HEK293 (cell line): ENCODE results near the gene IGSF21.

Source experiments
- CTCF ChIP-seq: fragments of 450-650 bp; formaldehyde crosslinking; IDR thresholded peaks from 2 replicates; pipeline ENCODE4 v1.5.1; 2016; ENCODE audit warnings: missing biosample characterization, missing genetic modification characterization
- PATZ1 ChIP-seq: fragments of 450-650 bp; formaldehyde crosslinking; IDR thresholded peaks from 2 replicates; pipeline ENCODE4 v1.5.1; 2016; ENCODE audit warnings: missing biosample characterization, missing genetic modification characterization
- RBAK ChIP-seq: fragments of 450-650 bp; formaldehyde crosslinking; IDR thresholded peaks from 2 replicates; pipeline ENCODE4 v1.5.1; 2016; ENCODE audit warnings: missing biosample characterization, missing genetic modification characterization
- REST ChIP-seq: fragments of 450-650 bp; formaldehyde crosslinking; IDR thresholded peaks from 2 replicates; pipeline ENCODE4 v1.5.1; 2016; ENCODE audit warnings: missing biosample characterization, missing genetic modification characterization
- TCF7L2 ChIP-seq: IDR thresholded peaks from 2 replicates; pipeline ENCODE4 v1.6.1; 2011; ENCODE audit warnings: low read depth, mild to moderate bottlenecking, inconsistent platforms, low read length, moderate library complexity, borderline replicate concordance
- ZBTB1 ChIP-seq: fragments of 450-650 bp; formaldehyde crosslinking; IDR thresholded peaks from 2 replicates; pipeline ENCODE4 v1.5.1; 2016; ENCODE audit warnings: missing biosample characterization, missing genetic modification characterization
- ZBTB8A ChIP-seq: fragments of 450-650 bp; formaldehyde crosslinking; IDR thresholded peaks from 2 replicates; pipeline ENCODE4 v1.5.1; 2016; ENCODE audit warnings: missing biosample characterization, missing genetic modification characterization
- ZNF777 ChIP-seq: fragments of 450-650 bp; formaldehyde crosslinking; IDR thresholded peaks from 2 replicates; pipeline ENCODE4 v1.5.1; 2017; ENCODE audit warnings: missing biosample characterization, missing genetic modification characterization, borderline replicate concordance
- ZNF843 ChIP-seq: fragments of 450-650 bp; formaldehyde crosslinking; IDR thresholded peaks from 2 replicates; pipeline ENCODE4 v1.5.1; 2016; ENCODE audit warnings: missing biosample characterization, missing genetic modification characterization
- ZSCAN5A ChIP-seq: fragments of 450-650 bp; formaldehyde crosslinking; IDR thresholded peaks from 2 replicates; pipeline ENCODE4 v1.5.1; 2016; ENCODE audit warnings: missing biosample characterization, missing genetic modification characterization

- TF ChIP-seq ZNF843 (tag by site-specific recombination) (no peak), ZSCAN5A (tag by site-specific recombination) (no peak), ZBTB1 (no peak), TCF7L2 (no peak), REST (tag by site-specific recombination) (no peak), CTCF (tag by site-specific recombination) (no peak), RBAK (no peak), PATZ1 (tag by site-specific recombination) (no peak), ZNF777 (tag by site-specific recombination) (no peak), ZBTB8A (tag by site-specific recombination) (no peak)
Measured at GRCh38 chr1:18284805-18285537, 177.4 kb downstream of the IGSF21 start.
